NB4 (cell line): ENCODE data around the gene WASHC4.
"Not testable (repeated sequence)": the region's sequence is repeated elsewhere in the genome, so short reads cannot be mapped to it uniquely, and the experiment has no call there.

Experiments used
- DNase-seq: peaks from one replicate; pipeline ENCODE4 v3.0.0; 2010; ENCODE audit warnings: low read depth
- H3K4me3 ChIP-seq: one replicate; pipeline ENCODE4 v1.5.1; 2011; ENCODE audit warnings: mild to moderate bottlenecking, low read depth, low read length, moderate library complexity
- MYC ChIP-seq: IDR thresholded peaks from 2 replicates; pipeline ENCODE4 v1.6.1; 2011; ENCODE audit warnings: low read depth, low read length
- POLR2A ChIP-seq: IDR thresholded peaks from 2 replicates; pipeline ENCODE4 v1.6.1; 2011; ENCODE audit warnings: mild to moderate bottlenecking; ENCODE audit not compliant: insufficient read length; ENCODE audit errors: extremely low read depth
- TF ChIP-seq, protein P1 (sequence below): IDR thresholded peaks from one replicate; pipeline ENCODE4 v1.5.1; 2012; ENCODE audit warnings: low read depth, low read length
- TF ChIP-seq, protein P2 (sequence below): IDR thresholded peaks from 2 replicates; pipeline ENCODE4 v1.6.1; 2011; ENCODE audit warnings: low read depth, low read length

WASHC4 gene

GRCh38 chr12:105090361-105090760, 17.2 kb upstream of the WASHC4 start:
- H3K4me3 ChIP-seq: no peak overlapping the region
- TF ChIP-seq, protein P1, sequence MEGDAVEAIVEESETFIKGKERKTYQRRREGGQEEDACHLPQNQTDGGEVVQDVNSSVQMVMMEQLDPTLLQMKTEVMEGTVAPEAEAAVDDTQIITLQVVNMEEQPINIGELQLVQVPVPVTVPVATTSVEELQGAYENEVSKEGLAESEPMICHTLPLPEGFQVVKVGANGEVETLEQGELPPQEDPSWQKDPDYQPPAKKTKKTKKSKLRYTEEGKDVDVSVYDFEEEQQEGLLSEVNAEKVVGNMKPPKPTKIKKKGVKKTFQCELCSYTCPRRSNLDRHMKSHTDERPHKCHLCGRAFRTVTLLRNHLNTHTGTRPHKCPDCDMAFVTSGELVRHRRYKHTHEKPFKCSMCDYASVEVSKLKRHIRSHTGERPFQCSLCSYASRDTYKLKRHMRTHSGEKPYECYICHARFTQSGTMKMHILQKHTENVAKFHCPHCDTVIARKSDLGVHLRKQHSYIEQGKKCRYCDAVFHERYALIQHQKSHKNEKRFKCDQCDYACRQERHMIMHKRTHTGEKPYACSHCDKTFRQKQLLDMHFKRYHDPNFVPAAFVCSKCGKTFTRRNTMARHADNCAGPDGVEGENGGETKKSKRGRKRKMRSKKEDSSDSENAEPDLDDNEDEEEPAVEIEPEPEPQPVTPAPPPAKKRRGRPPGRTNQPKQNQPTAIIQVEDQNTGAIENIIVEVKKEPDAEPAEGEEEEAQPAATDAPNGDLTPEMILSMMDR: no peak
- TF ChIP-seq POLR2A: no peak
- TF ChIP-seq, protein P2, sequence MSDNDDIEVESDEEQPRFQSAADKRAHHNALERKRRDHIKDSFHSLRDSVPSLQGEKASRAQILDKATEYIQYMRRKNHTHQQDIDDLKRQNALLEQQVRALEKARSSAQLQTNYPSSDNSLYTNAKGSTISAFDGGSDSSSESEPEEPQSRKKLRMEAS: no peak
- TF ChIP-seq MYC: no peak
- no peak for DNase-seq

GRCh38 chr12:105091476-105092206, 15.9 kb upstream of the WASHC4 start:
- no peak overlapping the region for H3K4me3 ChIP-seq
- TF ChIP-seq MYC: no peak
- DNase-seq: no peak

- no peak for TF ChIP-seq MYC
- TF ChIP-seq, protein P2: no peak
- TF ChIP-seq POLR2A: no peak
- TF ChIP-seq, protein P1: no peak
- no peak overlapping the region for H3K4me3 ChIP-seq
- DNase-seq: no peak
Observed at GRCh38 chr12:105092336-105092735, 15.2 kb upstream of the WASHC4 start.

DNA sequence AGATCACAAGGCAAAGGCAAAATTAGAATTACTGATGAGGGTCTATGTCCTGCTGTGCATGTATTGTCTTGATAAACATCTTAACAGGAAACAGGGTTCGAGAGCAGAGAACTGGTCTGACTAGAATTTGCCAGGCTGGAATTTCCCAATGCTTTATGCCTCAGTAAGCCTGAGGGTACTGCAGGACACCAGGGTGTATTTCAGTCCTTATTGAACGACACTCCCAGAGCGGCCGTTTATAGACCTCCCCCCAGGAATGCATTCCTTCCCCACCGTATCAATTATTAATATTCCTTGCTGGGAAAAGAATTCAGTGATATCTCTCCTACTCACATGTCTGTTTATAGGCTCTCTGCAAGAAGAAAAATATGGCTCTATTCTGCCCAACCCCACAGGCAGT, 12.2 kb upstream of the WASHC4 start:
- not testable (repeated sequence) for H3K4me3 ChIP-seq, DNase-seq

GRCh38 chr12:105099356-105099755, 8.2 kb upstream of the WASHC4 start:
- DNase-seq: peak; percentile 66
- TF ChIP-seq, protein P1: no peak
- TF ChIP-seq, protein P2: no peak
- TF ChIP-seq MYC (no peak), POLR2A (no peak)
- no peak overlapping the region for H3K4me3 ChIP-seq

DNA sequence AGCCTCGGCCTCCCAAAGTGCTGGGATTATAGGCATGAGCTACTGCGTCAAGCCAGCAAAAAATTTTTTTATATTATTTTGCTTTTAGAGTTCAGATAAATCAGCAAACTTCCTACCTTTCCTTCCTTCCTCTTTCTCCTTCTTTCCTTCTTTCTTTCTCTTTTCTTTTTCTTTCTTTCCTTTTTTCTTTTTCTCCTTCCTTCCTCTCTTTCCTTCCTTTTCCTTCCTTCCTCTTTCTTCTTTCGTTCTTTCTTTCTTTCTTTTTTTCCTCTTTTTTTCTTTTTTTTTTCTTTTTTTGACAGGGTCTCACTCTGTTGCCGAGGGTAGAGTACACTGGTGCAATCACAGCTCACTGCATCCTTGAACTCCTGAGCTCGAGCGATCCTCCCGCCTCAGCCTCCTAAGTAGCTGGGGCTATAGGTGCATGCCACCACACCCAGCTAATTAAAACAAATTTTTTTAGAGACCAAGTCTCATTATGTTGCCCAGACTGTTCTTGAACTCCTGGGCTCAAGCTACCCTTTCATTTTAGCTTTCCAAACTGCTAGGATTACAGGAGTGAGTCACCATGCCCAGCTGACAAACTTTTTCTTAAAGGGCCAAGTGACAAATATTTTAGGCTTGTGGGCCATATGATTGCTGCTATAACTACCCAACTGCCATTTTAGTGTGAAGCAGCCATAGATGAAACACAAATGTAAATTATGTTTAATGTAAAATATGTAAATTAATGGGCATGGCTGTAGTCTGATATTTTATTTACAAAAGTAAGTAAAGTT, 7.1 kb upstream of the WASHC4 start:
- no peak overlapping the region for H3K4me3 ChIP-seq
- DNase-seq: peak; percentile 53
- TF ChIP-seq, protein P1: no peak
- TF ChIP-seq, protein P2: no peak
- no peak for TF ChIP-seq POLR2A
- TF ChIP-seq MYC: no peak

GRCh38 chr12:105100998-105101397, 6.5 kb upstream of the WASHC4 start:
- H3K4me3 ChIP-seq: no peak overlapping the region
- no peak for TF ChIP-seq MYC
- TF ChIP-seq, protein P1: no peak
- TF ChIP-seq, protein P2: no peak
- no peak for TF ChIP-seq POLR2A
- peak; percentile 24 for DNase-seq
